ENCODE measurements around the gene SOX21.
A peak's percentile ranks its signal among the peaks of the same experiment; 100 is the strongest.

GRCh38 chr13:94702181-94703041 is 9.9 kb downstream of the SOX21 start:
- TF ChIP-seq EZH2 (IDR thresholded peaks at IDR 0.05) (peak; percentile 62), POLR2AphosphoS5 (IDR thresholded peaks at IDR 0.05; ENCODE audit: borderline replicate concordance, low read depth, low read length) (no peak), FOXP2 (optimal IDR thresholded peaks at IDR 0.05; ENCODE audit: control extremely low read depth, extremely low read length, insufficient read depth) (no peak)
